NB4 (cell line): ENCODE data around the gene GRID1.

Experiments used
- DNase-seq: peaks from one replicate; pipeline ENCODE4 v3.0.0; 2010; ENCODE audit warnings: low read depth
- H3K4me3 ChIP-seq: one replicate; pipeline ENCODE4 v1.5.1; 2011; ENCODE audit warnings: mild to moderate bottlenecking, low read depth, low read length, moderate library complexity
- CTCF ChIP-seq: IDR thresholded peaks from one replicate; pipeline ENCODE4 v1.5.1; 2012; ENCODE audit warnings: low read depth, low read length
- MAX ChIP-seq: IDR thresholded peaks from 2 replicates; pipeline ENCODE4 v1.6.1; 2011; ENCODE audit warnings: low read depth, low read length
- MYC ChIP-seq: IDR thresholded peaks from 2 replicates; pipeline ENCODE4 v1.6.1; 2011; ENCODE audit warnings: low read depth, low read length
- POLR2A ChIP-seq: IDR thresholded peaks from 2 replicates; pipeline ENCODE4 v1.6.1; 2011; ENCODE audit warnings: mild to moderate bottlenecking; ENCODE audit not compliant: insufficient read length; ENCODE audit errors: extremely low read depth

GRID1 gene

GRCh38 chr10:85919491-85920021 lies 447.0 kb downstream of the GRID1 start:
- DNase-seq: no peak
- no peak overlapping the region for H3K4me3 ChIP-seq
- TF ChIP-seq CTCF (no peak), POLR2A (no peak), MYC (no peak), MAX (no peak)

- TF ChIP-seq MAX (no peak), POLR2A (no peak), CTCF (no peak), MYC (no peak)
- no peak overlapping the region for H3K4me3 ChIP-seq
- no peak for DNase-seq
These were observed 448.2 kb downstream of the GRID1 start for GRCh38 chr10:85918371-85918770.

- H3K4me3 ChIP-seq: no peak overlapping the region
- no peak for DNase-seq
- TF ChIP-seq MAX (no peak), MYC (no peak), POLR2A (no peak), CTCF (no peak)
These were observed 449.0 kb downstream of the GRID1 start for GRCh38 chr10:85917601-85918000.

GRCh38 chr10:85916994-85917573 lies 449.5 kb downstream of the GRID1 start:
- no peak for TF ChIP-seq POLR2A
- no peak for TF ChIP-seq MAX
- no peak for TF ChIP-seq MYC
- no peak for TF ChIP-seq CTCF
- no peak for DNase-seq
- H3K4me3 ChIP-seq: no peak overlapping the region

- no peak for DNase-seq
- TF ChIP-seq MAX (no peak), POLR2A (no peak), CTCF (no peak), MYC (no peak)
- H3K4me3 ChIP-seq: no peak overlapping the region
These were observed 450.3 kb downstream of the GRID1 start for GRCh38 chr10:85916286-85916685.

GRCh38 chr10:85915245-85915846 lies 451.2 kb downstream of the GRID1 start:
- DNase-seq: no peak
- TF ChIP-seq POLR2A: no peak
- no peak for TF ChIP-seq MYC
- TF ChIP-seq MAX: no peak
- TF ChIP-seq CTCF: no peak
- no peak overlapping the region for H3K4me3 ChIP-seq
